GM18867 (cell line): ENCODE data around the gene SPTB.
A peak's percentile ranks its signal among the peaks of the same experiment; 100 is the strongest.

Experiments
- ATAC-seq: cut with Tn5 transposase; IDR thresholded peaks from one replicate; pipeline ENCODE4 v1.9.1; 2021; ENCODE audit warnings: mild to moderate bottlenecking, moderate library complexity; ENCODE audit not compliant: unreplicated experiment

Gene SPTB

DNA sequence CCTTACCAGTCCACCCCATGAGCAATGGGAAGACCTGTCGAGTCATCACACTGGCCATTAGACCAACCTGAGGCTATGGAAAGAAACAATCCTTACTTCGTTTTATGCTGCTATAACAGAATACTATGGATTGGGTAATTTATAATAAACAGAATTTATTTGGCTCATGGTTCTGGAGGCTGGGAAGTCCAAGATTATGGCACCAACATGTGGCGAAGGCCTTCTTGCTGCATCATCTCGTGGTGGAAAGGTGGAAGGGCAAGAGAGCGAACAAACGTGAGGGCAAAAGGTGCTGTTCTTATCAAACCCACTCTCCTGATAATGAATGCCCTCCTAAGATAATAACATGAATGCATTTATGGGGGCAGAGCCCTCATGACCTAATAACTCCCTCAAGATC, 9.6 kb upstream of the SPTB start:
- no peak for ATAC-seq

DNA sequence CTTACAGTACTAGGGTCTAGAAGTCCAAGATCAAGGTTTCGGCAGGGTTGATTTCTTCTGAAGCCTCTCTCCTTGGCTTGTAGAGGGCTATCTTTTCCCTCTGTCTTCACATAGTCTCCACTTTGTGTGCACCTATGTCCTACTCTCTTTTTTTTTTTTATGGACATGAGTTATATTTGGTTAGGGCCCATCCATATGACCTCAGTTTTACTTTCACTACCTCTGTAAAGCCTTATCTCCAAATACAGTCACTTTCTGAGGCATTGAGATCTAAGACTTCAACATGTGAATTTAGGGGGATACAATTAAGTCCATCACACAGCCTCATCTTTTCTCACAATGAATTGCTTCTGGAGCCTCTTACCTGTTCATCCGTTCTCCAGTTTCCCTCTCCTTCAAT, 5.9 kb upstream of the SPTB start:
- no peak for ATAC-seq

GRCh38 chr14:64880221-64881121, 764 bp upstream of the SPTB start:
- ATAC-seq = peak; percentile 55

GRCh38 chr14:64878837-64879634, 671 bp downstream of the SPTB start:
- ATAC-seq = no peak

DNA sequence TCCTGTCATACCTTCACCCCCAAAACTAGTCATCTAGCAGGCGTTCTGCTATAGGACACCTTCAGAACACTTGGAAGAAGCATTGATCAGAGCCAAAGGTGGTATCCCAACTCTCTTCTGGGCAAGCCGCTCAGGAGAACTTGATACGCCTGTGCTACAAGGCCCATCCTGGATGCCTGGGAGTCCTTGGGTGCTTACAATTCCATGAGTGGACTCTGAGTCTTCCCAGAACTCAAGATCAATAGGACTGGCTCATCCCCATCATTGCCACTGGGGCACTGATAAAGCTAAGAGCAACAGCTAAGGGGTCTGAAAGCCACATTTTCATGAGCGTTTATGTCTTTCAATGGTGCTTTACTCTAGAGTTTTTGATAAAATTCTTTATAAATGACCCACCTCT, 1.9 kb downstream of the SPTB start:
- ATAC-seq = no peak

- no peak for ATAC-seq
Measured at GRCh38 chr14:64875350-64875749, 4.4 kb downstream of the SPTB start.

DNA sequence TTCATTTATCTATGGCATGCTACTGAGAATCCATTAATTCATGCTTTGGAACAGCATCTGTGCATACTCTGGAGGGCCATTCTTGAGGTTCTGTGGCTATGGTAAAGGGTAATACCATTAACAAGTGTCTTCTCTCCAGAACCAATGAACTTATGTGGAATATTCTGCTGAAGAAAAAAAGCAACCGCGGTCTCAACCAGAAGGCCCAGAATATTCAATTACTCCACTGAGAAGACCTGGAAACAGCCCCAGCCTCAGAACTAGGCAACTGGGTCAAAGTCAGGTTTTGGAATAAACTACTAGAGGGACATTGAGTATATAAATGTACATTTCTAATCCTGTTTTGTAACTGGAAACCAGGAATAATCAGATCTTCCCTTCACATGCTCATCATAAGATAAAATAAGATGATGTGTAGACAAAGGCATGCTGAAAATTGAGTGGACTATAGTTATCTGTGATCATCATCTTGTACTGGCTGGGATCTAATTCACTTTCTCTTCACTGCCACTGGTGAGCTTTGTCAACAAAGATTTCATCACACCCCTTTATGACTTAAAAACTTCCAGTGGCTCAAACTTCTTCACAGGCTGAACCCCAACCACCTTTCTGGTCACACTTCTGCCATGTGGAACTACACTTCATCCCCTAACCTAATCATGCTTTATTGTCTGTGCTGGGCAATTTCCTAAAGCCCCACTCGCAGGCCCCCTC, 6.0 kb downstream of the SPTB start:
- ATAC-seq = no peak

DNA sequence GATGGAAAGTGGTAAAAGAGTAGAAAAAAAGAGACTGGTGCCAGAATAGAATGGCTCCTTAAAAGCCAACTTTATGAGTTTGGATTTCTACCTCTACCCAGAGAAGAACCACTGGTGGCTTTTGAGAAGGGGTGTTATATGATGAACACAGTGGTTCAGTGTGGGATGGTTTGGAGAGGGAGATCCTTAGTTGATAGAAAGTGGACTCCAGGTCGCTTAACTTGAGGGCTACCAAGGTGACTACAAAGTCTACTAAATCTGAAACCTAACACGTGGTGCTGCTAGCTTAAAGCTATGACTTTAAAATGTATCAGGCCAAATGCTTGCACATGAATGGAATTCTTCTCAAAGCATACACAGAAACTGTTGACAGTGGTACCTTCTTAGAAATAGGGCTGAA, 8.4 kb downstream of the SPTB start:
- ATAC-seq = no peak

DNA sequence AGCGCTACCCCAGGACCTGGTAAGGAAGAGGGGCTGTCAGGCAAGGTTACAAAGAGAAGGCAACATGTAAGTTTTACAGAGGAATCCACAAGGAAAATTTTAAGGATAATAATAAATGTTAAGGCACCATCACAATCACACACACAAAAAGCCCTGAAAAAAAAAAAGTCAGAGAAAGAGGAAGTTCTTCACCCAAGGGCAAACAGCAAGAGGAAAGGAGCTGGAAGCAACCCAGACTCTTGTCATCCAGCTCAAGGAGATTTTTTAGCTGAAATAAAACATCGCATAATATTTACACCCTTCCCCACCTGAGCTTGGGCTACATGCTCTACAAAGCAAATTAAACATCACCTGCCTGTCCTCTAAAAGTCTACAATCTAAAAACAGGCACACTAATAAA, 9.5 kb downstream of the SPTB start:
- no peak for ATAC-seq

GRCh38 chr14:64868841-64869240, 10.9 kb downstream of the SPTB start:
- no peak for ATAC-seq

GRCh38 chr14:64868379-64868778, 11.3 kb downstream of the SPTB start:
- ATAC-seq = no peak

- no peak for ATAC-seq
Measured at GRCh38 chr14:64867182-64867581, 12.5 kb downstream of the SPTB start.

DNA sequence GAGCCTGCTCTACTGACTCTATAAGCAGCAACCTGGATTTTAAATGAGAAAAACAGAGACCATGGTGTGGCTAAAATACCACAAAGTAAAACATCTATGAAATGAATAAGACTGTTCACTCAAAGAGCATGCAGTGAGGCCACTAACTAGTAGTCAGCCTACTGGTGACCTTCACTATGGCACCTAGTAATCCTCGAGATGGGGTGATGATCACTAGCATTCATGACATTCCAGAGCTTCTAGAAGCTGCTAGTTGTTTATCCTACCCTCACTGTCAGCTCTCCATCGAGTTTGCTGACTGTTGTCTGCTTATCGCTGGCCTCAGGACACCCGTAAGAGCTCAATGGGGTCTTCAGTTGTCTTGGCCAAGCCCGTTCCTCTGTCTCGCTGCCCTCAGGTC, 13.7 kb downstream of the SPTB start:
- no peak for ATAC-seq

DNA sequence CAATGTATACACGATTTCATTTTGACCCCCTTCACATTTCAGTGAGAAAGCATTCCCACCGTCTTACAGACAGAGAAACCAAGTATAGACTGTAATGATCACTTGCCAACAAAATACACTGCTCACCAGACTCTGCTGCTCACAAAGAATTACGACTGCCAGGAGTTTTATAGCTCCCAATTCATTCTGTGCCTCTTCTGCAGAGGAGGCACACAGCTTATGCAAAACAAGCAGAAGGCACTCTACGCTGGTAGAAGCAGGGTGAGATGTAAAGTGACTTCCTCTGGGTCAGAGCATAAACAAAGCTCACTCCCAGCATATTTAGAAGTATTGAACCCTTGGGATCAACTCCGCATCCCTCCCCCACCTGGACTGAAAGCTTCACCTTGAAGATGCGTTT, 14.6 kb downstream of the SPTB start:
- no peak for ATAC-seq

DNA sequence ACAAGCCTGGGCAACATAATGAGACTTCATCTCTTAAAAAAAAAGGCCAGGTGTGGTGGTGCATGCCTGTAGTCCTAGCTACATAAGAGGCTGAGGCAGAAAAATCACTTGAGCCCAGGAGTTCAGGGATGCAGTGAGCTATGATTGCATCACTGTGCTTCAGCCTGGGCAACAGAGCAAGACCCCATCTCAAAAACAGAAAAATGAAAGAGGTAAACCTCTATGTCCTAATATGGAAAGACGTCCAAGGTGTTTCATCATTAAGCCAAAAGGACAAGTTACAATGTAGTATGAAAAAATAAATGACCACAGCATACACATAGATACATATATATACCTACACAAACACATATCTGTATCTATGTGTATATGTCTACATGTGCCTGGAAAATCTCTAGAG, 15.4 kb downstream of the SPTB start:
- ATAC-seq = no peak

- ATAC-seq = no peak
Measured at GRCh38 chr14:64861916-64862315, 17.8 kb downstream of the SPTB start.

DNA sequence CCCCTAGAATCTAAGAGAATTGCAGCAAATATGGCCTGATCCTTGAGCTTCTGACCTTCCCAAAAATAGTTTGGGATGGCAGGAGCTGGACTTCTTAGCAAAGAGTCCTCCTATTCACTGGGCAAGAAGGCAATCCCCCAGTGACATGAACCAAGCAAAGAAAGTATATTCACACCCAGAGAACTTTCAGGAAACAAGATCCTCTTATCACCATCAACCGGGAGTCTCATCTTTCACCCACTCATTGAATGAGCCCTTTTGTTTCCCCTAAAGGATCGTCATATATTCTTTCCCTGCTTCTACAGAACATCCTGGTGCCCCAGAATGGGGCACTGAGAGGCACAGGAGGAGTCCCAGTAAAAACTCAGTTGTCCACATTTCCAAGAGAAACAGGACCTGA, 19.7 kb downstream of the SPTB start:
- ATAC-seq = no peak

DNA sequence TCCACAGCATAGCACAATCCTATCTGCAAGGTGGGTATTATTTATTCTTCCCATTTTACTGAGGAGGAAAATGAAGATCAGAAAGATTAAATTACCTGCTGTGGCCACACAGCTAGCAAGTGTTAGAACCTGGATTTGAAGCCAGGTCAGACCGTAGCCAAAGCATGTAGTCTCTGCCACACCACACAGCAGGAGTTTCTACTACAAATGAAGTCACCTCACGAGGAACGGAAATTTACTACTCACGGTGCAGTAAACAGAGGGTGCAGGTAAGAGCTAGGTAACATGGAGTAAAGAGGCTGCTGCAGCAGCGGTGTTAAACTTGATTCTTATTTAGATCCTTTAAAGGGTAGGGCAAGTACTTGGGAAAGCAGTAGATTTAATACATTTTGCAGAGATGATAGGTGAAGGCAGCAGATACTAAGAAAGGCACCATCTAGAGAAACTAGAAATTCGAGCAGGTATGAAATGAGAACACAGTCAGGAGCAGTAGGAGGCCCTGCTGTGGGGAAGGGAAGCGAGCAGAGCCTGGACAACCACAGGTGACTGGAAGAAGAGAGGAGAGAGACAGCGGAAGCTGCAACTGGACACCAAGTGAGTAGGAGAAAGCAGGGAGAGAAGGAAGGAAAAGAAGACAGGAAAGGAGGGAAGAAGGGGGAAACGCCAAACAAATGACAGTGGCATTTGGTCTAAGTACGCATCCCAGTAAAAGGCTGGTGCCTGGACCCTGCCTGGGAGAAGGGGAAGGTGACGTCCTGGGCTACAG, 21.5 kb downstream of the SPTB start:
- ATAC-seq = no peak

DNA sequence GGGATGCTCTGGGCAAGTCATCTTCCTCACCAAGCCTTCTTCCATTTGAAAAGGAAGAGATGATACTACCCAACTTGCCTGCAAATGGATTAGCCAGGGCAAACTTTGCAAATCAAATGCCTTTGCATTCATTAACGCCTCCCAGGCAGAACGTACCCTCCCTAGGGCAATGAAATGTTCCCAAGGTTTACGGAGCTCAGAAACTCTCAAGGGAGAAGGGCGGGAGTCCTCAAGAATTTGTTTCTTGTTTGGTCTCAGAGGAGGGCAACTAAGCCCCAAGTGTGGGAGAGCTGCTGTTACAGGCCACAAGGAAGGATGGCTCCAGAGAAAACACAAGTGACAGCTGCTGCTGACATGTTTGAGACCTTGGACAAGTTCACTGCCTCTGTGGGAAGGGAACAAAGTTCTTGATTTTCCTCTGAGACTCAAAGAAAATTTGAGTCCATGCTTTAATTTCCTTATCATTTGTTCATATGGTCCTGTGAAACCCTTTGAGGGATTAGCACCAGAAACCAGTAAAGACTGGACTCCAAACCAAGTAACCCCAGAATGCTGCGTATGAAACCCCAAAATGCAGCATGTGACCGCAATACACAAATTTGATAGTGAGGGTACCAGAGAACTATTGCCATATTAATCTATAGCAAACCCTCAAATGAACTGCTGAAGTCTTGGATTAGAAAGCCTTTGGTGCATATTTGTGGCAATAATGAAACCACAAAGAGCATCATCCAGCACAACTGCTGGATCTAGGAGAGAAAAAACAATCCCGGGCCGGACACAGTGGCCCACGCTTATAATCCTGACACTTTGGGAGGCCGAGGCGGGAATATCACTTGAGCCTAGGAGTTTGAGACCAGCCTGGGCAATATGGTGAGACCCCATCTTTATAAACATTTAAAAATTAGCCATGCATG, 22.9 kb downstream of the SPTB start:
- ATAC-seq = no peak
